ENCODE measurements around the gene AGTPBP1.
"Not testable (repeated sequence)": the region's sequence is repeated elsewhere in the genome, so short reads cannot be mapped to it uniquely, and the experiment has no call there.

AGTPBP1 gene, protein sequence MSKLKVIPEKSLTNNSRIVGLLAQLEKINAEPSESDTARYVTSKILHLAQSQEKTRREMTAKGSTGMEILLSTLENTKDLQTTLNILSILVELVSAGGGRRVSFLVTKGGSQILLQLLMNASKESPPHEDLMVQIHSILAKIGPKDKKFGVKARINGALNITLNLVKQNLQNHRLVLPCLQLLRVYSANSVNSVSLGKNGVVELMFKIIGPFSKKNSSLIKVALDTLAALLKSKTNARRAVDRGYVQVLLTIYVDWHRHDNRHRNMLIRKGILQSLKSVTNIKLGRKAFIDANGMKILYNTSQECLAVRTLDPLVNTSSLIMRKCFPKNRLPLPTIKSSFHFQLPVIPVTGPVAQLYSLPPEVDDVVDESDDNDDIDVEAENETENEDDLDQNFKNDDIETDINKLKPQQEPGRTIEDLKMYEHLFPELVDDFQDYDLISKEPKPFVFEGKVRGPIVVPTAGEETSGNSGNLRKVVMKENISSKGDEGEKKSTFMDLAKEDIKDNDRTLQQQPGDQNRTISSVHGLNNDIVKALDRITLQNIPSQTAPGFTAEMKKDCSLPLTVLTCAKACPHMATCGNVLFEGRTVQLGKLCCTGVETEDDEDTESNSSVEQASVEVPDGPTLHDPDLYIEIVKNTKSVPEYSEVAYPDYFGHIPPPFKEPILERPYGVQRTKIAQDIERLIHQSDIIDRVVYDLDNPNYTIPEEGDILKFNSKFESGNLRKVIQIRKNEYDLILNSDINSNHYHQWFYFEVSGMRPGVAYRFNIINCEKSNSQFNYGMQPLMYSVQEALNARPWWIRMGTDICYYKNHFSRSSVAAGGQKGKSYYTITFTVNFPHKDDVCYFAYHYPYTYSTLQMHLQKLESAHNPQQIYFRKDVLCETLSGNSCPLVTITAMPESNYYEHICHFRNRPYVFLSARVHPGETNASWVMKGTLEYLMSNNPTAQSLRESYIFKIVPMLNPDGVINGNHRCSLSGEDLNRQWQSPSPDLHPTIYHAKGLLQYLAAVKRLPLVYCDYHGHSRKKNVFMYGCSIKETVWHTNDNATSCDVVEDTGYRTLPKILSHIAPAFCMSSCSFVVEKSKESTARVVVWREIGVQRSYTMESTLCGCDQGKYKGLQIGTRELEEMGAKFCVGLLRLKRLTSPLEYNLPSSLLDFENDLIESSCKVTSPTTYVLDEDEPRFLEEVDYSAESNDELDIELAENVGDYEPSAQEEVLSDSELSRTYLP

DNA sequence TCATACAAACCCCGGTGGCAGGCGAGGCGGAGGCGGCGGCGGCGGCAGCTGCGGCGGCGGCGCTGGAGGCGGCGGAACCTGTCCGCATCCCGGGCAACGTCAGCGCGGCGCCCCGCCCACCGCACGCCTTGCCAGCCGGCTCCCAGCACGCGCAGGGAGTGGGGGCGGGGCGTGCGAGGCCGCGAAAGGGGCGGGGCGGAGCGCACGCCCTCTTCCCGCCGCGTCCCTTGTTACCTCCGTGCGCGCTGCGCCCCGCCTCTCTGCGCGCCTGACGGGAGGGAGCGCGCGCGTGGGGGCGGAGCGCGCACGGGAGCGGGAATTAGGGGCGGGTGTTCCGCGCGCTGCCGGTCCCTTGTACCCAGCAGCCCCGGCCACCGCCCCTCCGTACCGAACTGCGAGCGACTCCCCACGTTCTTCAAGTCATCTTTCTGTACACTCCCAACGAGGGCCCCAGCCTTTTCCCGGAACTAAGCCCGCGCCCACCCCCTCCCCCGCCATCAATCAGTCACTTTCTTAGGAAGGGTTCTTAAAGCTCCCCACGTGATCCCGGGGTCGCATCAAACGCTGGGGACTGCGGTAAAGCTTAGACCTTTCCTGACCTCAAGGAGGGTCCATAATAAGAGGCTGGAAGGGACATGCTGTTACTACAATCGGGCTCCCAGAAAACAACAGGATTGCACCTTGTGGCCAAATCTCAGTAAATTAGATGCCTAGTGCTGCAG, at the start of gene AGTPBP1:
AGTPBP1 (minus strand) TSS at position 80 of the 722 bp plus-strand sequence. CDS start 29,421 bp downstream, outside the sequence.
- Histone ChIP-seq H3K4me2 (ENCODE audit: low read depth, low read length) (peak within 1 kb of the TSS; percentile 83), H3K27ac (ENCODE audit: low read length) (peak within 1 kb of the TSS; percentile 85), H3K4me1 (ENCODE audit: low read length) (0 out of 2 replicates have a peak, but pooled peaks cover 5% of the 10 kb centered on the region), H3F3A (ENCODE audit: insufficient read depth, low read length) (peaks cover 14% of the 10 kb centered on the region), H4K20me1 (ENCODE audit: insufficient read depth, low read length) (no peaks in the 10 kb centered on the region), H3K9ac (ENCODE audit: low read length) (peak within 1 kb of the TSS; percentile 89), H3K79me2 (ENCODE audit: low read length) (peaks cover 45% of the 10 kb centered on the region), H3K4me3 (ENCODE audit: low read length) (peak within 1 kb of the TSS; percentile 96), H3K27me3 (replicated peaks; ENCODE audit: insufficient read depth, low read length) (no peaks in the 10 kb centered on the region), H3K9me2 (replicated peaks; ENCODE audit: insufficient read depth, low read length) (no peaks in the 10 kb centered on the region), H3K9me3 (replicated peaks; ENCODE audit: insufficient read depth, low read length) (no peaks in the 10 kb centered on the region), H3K36me3 (replicated peaks; ENCODE audit: insufficient read depth, low read length) (no peaks in the 10 kb centered on the region), H2AFZ (ENCODE audit: low read length) (peak within 1 kb of the TSS; percentile 95)
- peak; percentile 96 for DNase-seq
- TF ChIP-seq, protein P1, sequence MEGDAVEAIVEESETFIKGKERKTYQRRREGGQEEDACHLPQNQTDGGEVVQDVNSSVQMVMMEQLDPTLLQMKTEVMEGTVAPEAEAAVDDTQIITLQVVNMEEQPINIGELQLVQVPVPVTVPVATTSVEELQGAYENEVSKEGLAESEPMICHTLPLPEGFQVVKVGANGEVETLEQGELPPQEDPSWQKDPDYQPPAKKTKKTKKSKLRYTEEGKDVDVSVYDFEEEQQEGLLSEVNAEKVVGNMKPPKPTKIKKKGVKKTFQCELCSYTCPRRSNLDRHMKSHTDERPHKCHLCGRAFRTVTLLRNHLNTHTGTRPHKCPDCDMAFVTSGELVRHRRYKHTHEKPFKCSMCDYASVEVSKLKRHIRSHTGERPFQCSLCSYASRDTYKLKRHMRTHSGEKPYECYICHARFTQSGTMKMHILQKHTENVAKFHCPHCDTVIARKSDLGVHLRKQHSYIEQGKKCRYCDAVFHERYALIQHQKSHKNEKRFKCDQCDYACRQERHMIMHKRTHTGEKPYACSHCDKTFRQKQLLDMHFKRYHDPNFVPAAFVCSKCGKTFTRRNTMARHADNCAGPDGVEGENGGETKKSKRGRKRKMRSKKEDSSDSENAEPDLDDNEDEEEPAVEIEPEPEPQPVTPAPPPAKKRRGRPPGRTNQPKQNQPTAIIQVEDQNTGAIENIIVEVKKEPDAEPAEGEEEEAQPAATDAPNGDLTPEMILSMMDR (IDR thresholded peaks at IDR 0.05; ENCODE audit: low read length): peak; percentile 17; the same call in 1 of the 2 replicates
- TF ChIP-seq EZH2 (optimal IDR thresholded peaks at IDR 0.05; ENCODE audit: low read depth, low read length) (no peak), EZH2phosphoT487 (IDR thresholded peaks at IDR 0.05; ENCODE audit: low read length) (no peak)

DNA sequence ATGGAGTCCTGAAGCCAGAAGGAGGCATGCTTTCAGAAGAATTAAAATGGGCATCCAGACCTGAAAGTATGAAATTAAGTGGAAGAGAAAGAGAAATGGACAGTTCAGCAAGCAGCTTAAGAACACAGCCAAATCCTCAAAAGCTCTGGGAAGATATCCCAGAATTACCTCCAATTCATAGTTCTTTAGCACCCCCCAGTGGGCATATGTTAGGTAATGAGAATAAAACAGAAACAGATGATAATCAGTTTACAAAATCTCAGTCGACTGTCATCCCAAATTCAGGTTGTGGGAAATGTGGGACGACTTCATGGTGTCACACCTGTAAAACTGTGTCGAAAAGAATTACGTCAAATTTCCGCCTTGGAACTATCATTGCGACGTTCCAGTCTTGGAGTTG, 44.4 kb upstream of the AGTPBP1 start:
- not testable (repeated sequence) for H3K27me3 ChIP-seq (replicated peaks; ENCODE audit: insufficient read depth, low read length); H3K4me3 ChIP-seq (ENCODE audit: low read length); H3F3A ChIP-seq (ENCODE audit: insufficient read depth, low read length); H3K79me2 ChIP-seq (ENCODE audit: low read length); DNase-seq; H3K4me1 ChIP-seq (ENCODE audit: low read length); H3K9me2 ChIP-seq (replicated peaks; ENCODE audit: insufficient read depth, low read length); H3K36me3 ChIP-seq (replicated peaks; ENCODE audit: insufficient read depth, low read length); H3K4me2 ChIP-seq (ENCODE audit: low read depth, low read length); H3K9me3 ChIP-seq (replicated peaks; ENCODE audit: insufficient read depth, low read length); H2AFZ ChIP-seq (ENCODE audit: low read length); H3K9ac ChIP-seq (ENCODE audit: low read length); H3K27ac ChIP-seq (ENCODE audit: low read length); H4K20me1 ChIP-seq (ENCODE audit: insufficient read depth, low read length)
- TF ChIP-seq, protein P1 (IDR thresholded peaks at IDR 0.05; ENCODE audit: low read length): peak; percentile 23; the same call in 1 of the 2 replicates

DNA sequence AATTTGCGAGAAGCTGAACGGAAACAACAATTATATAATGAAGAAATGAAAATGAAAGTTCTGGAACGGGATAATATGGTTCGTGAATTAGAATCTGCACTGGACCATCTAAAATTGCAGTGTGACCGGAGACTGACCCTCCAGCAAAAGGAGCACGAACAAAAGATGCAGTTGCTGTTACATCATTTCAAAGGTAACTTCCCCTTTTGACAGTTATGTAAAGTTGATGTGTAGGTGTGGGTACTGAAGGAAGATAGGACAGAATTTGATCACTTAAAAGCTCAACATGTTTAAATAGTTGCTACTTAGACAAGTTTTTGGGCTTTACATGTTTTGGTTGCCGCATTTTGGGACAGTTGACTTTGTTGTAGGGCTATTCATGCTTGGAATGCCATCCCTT, 32.1 kb upstream of the AGTPBP1 start:
- not testable (repeated sequence) for H3K9me2 ChIP-seq (replicated peaks; ENCODE audit: insufficient read depth, low read length); H3K9me3 ChIP-seq (replicated peaks; ENCODE audit: insufficient read depth, low read length); H2AFZ ChIP-seq (ENCODE audit: low read length); H3K27ac ChIP-seq (ENCODE audit: low read length); H3F3A ChIP-seq (ENCODE audit: insufficient read depth, low read length); H3K4me2 ChIP-seq (ENCODE audit: low read depth, low read length); DNase-seq; H3K4me3 ChIP-seq (ENCODE audit: low read length); H4K20me1 ChIP-seq (ENCODE audit: insufficient read depth, low read length); H3K4me1 ChIP-seq (ENCODE audit: low read length); H3K79me2 ChIP-seq (ENCODE audit: low read length); H3K9ac ChIP-seq (ENCODE audit: low read length); H3K27me3 ChIP-seq (replicated peaks; ENCODE audit: insufficient read depth, low read length); H3K36me3 ChIP-seq (replicated peaks; ENCODE audit: insufficient read depth, low read length)

DNA sequence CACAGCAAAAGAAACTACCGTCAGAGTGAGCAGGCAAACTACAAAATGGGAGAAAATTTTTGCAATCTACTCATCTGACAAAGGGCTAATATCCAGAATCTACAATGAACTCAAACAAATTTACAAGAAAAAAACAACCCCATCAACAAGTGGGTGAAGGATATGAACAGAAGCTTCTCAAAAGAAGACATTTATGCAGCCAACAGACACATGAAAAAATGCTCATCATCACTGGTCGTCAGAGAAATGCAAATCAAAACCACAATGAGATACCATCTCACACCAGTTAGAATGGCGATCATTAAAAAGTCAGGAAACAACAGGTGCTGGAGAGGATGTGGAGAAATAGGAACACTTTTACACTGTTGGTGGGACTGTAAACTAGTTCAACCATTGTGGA, 20.0 kb upstream of the AGTPBP1 start:
- H3K27ac ChIP-seq (ENCODE audit: low read length); H3K36me3 ChIP-seq (replicated peaks; ENCODE audit: insufficient read depth, low read length); H3K4me2 ChIP-seq (ENCODE audit: low read depth, low read length); H3K9ac ChIP-seq (ENCODE audit: low read length); H3K4me3 ChIP-seq (ENCODE audit: low read length); H3K27me3 ChIP-seq (replicated peaks; ENCODE audit: insufficient read depth, low read length); H3K79me2 ChIP-seq (ENCODE audit: low read length); H2AFZ ChIP-seq (ENCODE audit: low read length); H3K4me1 ChIP-seq (ENCODE audit: low read length); H3K9me3 ChIP-seq (replicated peaks; ENCODE audit: insufficient read depth, low read length); H3K9me2 ChIP-seq (replicated peaks; ENCODE audit: insufficient read depth, low read length); H3F3A ChIP-seq (ENCODE audit: insufficient read depth, low read length); H4K20me1 ChIP-seq (ENCODE audit: insufficient read depth, low read length); DNase-seq: not testable (repeated sequence)

DNA sequence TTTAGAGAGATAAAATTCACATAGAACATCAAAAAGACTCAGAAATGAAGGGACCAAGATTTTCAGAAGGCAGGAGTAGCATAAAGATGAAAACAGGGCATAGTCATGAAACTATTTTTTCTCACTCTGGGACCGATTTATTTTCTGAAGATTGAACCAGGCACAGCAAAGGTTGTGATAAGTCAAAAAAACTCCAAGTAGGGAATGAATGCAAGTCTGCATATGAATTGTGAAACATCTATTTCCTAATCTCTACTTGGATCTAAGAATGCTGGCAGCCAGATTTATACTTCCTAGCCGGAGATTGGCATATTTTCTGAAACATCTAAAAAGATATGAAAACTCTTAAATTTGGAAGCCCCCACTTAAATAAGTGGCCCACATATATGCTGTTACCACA, 16.0 kb upstream of the AGTPBP1 start:
- not testable (repeated sequence) for H3K27me3 ChIP-seq (replicated peaks; ENCODE audit: insufficient read depth, low read length); H3K36me3 ChIP-seq (replicated peaks; ENCODE audit: insufficient read depth, low read length); H3K79me2 ChIP-seq (ENCODE audit: low read length); H3K4me3 ChIP-seq (ENCODE audit: low read length); H3F3A ChIP-seq (ENCODE audit: insufficient read depth, low read length); H4K20me1 ChIP-seq (ENCODE audit: insufficient read depth, low read length); H3K9me2 ChIP-seq (replicated peaks; ENCODE audit: insufficient read depth, low read length); H3K27ac ChIP-seq (ENCODE audit: low read length); H3K4me2 ChIP-seq (ENCODE audit: low read depth, low read length); DNase-seq; H3K4me1 ChIP-seq (ENCODE audit: low read length); H3K9ac ChIP-seq (ENCODE audit: low read length); H3K9me3 ChIP-seq (replicated peaks; ENCODE audit: insufficient read depth, low read length); H2AFZ ChIP-seq (ENCODE audit: low read length)

All from MM.1S (cell line).